Upper lobe of right lung (tissue), 1 donor: ENCODE results near the gene SNX24. TPM values are rescaled to one million over a fixed set of nuclear protein-coding genes. Genes with fewer than 3 reads are reported as not detected.

ENCODE experiments used
- ATAC-seq: fragments of 200-7000 bp; cut with Tn5 transposase; one replicate; pipeline ENCODE4 v1.9.1; 2020; ENCODE audit warnings: mild to moderate bottlenecking, moderate library complexity
- DNase-seq: peaks from one replicate; pipeline ENCODE4 v3.0.0-alpha.2; 2020
- H3K27ac ChIP-seq: fragments of 200-600 bp; one replicate; pipeline ENCODE4 v1.8.0; 2022
- H3K27me3 ChIP-seq: fragments of 200-600 bp; one replicate; pipeline ENCODE4 v1.8.0; 2022; ENCODE audit warnings: mild to moderate bottlenecking
- H3K36me3 ChIP-seq: fragments of 200-600 bp; one replicate; pipeline ENCODE4 v1.8.0; 2022
- H3K4me1 ChIP-seq: fragments of 200-600 bp; one replicate; pipeline ENCODE4 v1.8.0; 2022
- H3K4me3 ChIP-seq: fragments of 200-600 bp; one replicate; pipeline ENCODE4 v1.8.0; 2022; ENCODE audit warnings: mild to moderate bottlenecking
- H3K9me3 ChIP-seq: fragments of 200-600 bp; one replicate; pipeline ENCODE4 v1.8.0; 2022
- CTCF ChIP-seq: fragments of 200-600 bp; IDR thresholded peaks from one replicate; pipeline ENCODE4 v1.8.0; 2022; ENCODE audit warnings: antibody characterized with exemption
- intact Hi-C: fragments of 100-400 bp; cut with DNase I; formaldehyde crosslinking; loops from one replicate; pipeline ENCODE4 v1.11.0; 2022
- total RNA-seq: library from RNA; stranded (reverse); fragmentation: NEBNext Ultra II Directional; extraction: Animal tissue kit (Norgen Biotek cat#: 25700); gene quantifications from one replicate; pipeline ENCODE4 v1.2.1, GENCODE V29; 2021
- donor health status: DM: no; HTN: yes; CAD: no; lungs with severe emphysema.

SNX24 gene
- total RNA-seq, 1 donor from 2014 or later: 30.2 TPM

GRCh38 chr5:122871661-122872060 lies 26.2 kb downstream of the SNX24 start:
- DNase-seq: no peak
- peaks cover 9% of the 10 kb centered on the region for H3K4me1 ChIP-seq

GRCh38 chr5:122874179-122874875 lies 28.9 kb downstream of the SNX24 start:
- H3K27ac ChIP-seq: no peak overlapping the region
- no peak for TF ChIP-seq CTCF

More at GRCh38 chr5:122871661-122872060, 26.2 kb downstream of the SNX24 start:
- intact Hi-C loops: no loop called here
- no peak overlapping the region for H3K27ac ChIP-seq
- H3K4me3 ChIP-seq: no peak overlapping the region
- H3K36me3 ChIP-seq: no peaks in the 10 kb centered on the region
- TF ChIP-seq CTCF: no peak
- ATAC-seq: no peak
- no peaks in the 10 kb centered on the region for H3K27me3 ChIP-seq
- H3K9me3 ChIP-seq: no peaks in the 10 kb centered on the region

GRCh38 chr5:122877518-122877917 lies 32.1 kb downstream of the SNX24 start:
- ATAC-seq: peak; percentile 72
- TF ChIP-seq CTCF: no peak
- no peaks in the 10 kb centered on the region for H3K36me3 ChIP-seq
- H3K27me3 ChIP-seq: no peaks in the 10 kb centered on the region
- H3K4me1 ChIP-seq: peaks cover 5% of the 10 kb centered on the region
- H3K27ac ChIP-seq: no peak overlapping the region
- H3K9me3 ChIP-seq: no peaks in the 10 kb centered on the region
- intact Hi-C loops: no loop called here
- no peak for DNase-seq
- no peak overlapping the region for H3K4me3 ChIP-seq

More at GRCh38 chr5:122874179-122874875, 28.9 kb downstream of the SNX24 start:
- H3K4me1 ChIP-seq: peaks cover 9% of the 10 kb centered on the region
- H3K4me3 ChIP-seq: no peak overlapping the region
- H3K27me3 ChIP-seq: no peaks in the 10 kb centered on the region
- H3K36me3 ChIP-seq: no peaks in the 10 kb centered on the region
- peak; percentile 67 for ATAC-seq
- H3K9me3 ChIP-seq: no peaks in the 10 kb centered on the region
- no peak for DNase-seq
- intact Hi-C loops: no loop called here

- H3K27ac ChIP-seq: no peak overlapping the region
- ATAC-seq (no peak), DNase-seq (no peak)
- TF ChIP-seq CTCF: no peak
- intact Hi-C loops: no loop called here
- H3K4me3 ChIP-seq: no peak overlapping the region
- no peaks in the 10 kb centered on the region for H3K9me3 ChIP-seq
- H3K4me1 ChIP-seq: peaks cover 3% of the 10 kb centered on the region
- no peaks in the 10 kb centered on the region for H3K27me3 ChIP-seq
- H3K36me3 ChIP-seq: no peaks in the 10 kb centered on the region
These were observed 33.7 kb downstream of the SNX24 start for GRCh38 chr5:122879076-122879475.

GRCh38 chr5:122880170-122880689 lies 34.8 kb downstream of the SNX24 start:
- ATAC-seq: no peak
- DNase-seq: no peak
- no peaks in the 10 kb centered on the region for H3K4me1 ChIP-seq
- no peaks in the 10 kb centered on the region for H3K36me3 ChIP-seq
- H3K27ac ChIP-seq: no peak overlapping the region
- no peaks in the 10 kb centered on the region for H3K27me3 ChIP-seq
- H3K9me3 ChIP-seq: no peaks in the 10 kb centered on the region
- intact Hi-C loops: no loop called here
- no peak for TF ChIP-seq CTCF
- no peak overlapping the region for H3K4me3 ChIP-seq
